SK-N-MC (cell line): ENCODE results near the gene TMEM141.
"Not testable (repeated sequence)": the region's sequence is repeated elsewhere in the genome, so short reads cannot be mapped to it uniquely, and the experiment has no call there.

Source experiments
- DNase-seq: peaks from one replicate; pipeline ENCODE4 v3.0.0-alpha.2; 2011; ENCODE audit warnings: low read depth, low spot score
- H3K27ac ChIP-seq: fragments of 200-600 bp; sonication (generic); 2 replicates; pipeline ENCODE4 v1.5.1; 2016; ENCODE audit warnings: mixed run types
- H3K36me3 ChIP-seq: fragments of 200-600 bp; sonication (generic); 2 replicates; pipeline ENCODE4 v1.6.1; 2017; ENCODE audit warnings: antibody characterized with exemption, low read length, mixed read lengths; ENCODE audit not compliant: insufficient read depth
- H3K4me3 ChIP-seq: fragments of 200-600 bp; sonication (generic); 2 replicates; pipeline ENCODE4 v1.5.1; 2016
- H3K9ac ChIP-seq: fragments of 200-600 bp; sonication (generic); 2 replicates; pipeline ENCODE4 v1.8.0; 2017; ENCODE audit warnings: mixed run types, mixed read lengths; ENCODE audit not compliant: insufficient read length
- H3K9me3 ChIP-seq: fragments of 200-600 bp; sonication (generic); 2 replicates; pipeline ENCODE4 v1.6.1; 2017; ENCODE audit warnings: low read depth, mild to moderate bottlenecking, antibody characterized with exemption, low read length, moderate library complexity, mixed read lengths
- EZH2 ChIP-seq: fragments of 200-600 bp; sonication (generic); IDR thresholded peaks from one replicate; pipeline ENCODE4 v1.6.1; 2017; ENCODE audit warnings: antibody characterized with exemption
- FOXP2 ChIP-seq: optimal IDR thresholded peaks from 2 replicates; pipeline ENCODE3; 2011; ENCODE audit warnings: mild to moderate bottlenecking, moderate library complexity; ENCODE audit not compliant: insufficient read depth; ENCODE audit errors: extremely low read length, control extremely low read depth
- POLR2AphosphoS5 ChIP-seq: IDR thresholded peaks from 2 replicates; pipeline ENCODE4 v1.6.1; 2012; ENCODE audit warnings: mild to moderate bottlenecking, low read depth, low read length, borderline replicate concordance

The TMEM141 gene

GRCh38 chr9:136761545-136761981, 29.6 kb upstream of the TMEM141 start:
- Histone ChIP-seq H3K4me3 (no peak overlapping the region), H3K36me3 (no peaks in the 10 kb centered on the region), H3K27ac (no peak overlapping the region), H3K9ac (no peak overlapping the region), H3K9me3 (no peaks in the 10 kb centered on the region)
- TF ChIP-seq POLR2AphosphoS5 (no peak), EZH2 (no peak), FOXP2 (no peak)
- no peak for DNase-seq

GRCh38 chr9:136762221-136762691, 28.9 kb upstream of the TMEM141 start:
- H3K9me3 ChIP-seq, result no peaks in the 10 kb centered on the region
- no peak for TF ChIP-seq EZH2
- TF ChIP-seq FOXP2, result no peak
- TF ChIP-seq POLR2AphosphoS5, result no peak
- no peak for DNase-seq
- H3K4me3 ChIP-seq, result no peak overlapping the region
- H3K9ac ChIP-seq, result no peak overlapping the region
- no peaks in the 10 kb centered on the region for H3K36me3 ChIP-seq
- no peak overlapping the region for H3K27ac ChIP-seq

- no peak for DNase-seq
- no peaks in the 10 kb centered on the region for H3K9me3 ChIP-seq
- H3K9ac ChIP-seq, result no peak overlapping the region
- TF ChIP-seq POLR2AphosphoS5 (peak; percentile 40; the same call in 1 of the 2 replicates), FOXP2 (no peak), EZH2 (no peak)
- H3K27ac ChIP-seq, result no peak overlapping the region
- H3K36me3 ChIP-seq, result no peaks in the 10 kb centered on the region
- peak overlapping the region; percentile 74 for H3K4me3 ChIP-seq
Observed at GRCh38 chr9:136762915-136763648, 28.1 kb upstream of the TMEM141 start.

GRCh38 chr9:136763649-136764035, 27.5 kb upstream of the TMEM141 start:
- no peak overlapping the region for H3K9ac ChIP-seq
- H3K4me3 ChIP-seq, result no peak overlapping the region
- TF ChIP-seq POLR2AphosphoS5, result no peak
- no peak for TF ChIP-seq FOXP2
- TF ChIP-seq EZH2, result no peak
- H3K36me3 ChIP-seq, result no peaks in the 10 kb centered on the region
- no peak overlapping the region for H3K27ac ChIP-seq
- DNase-seq, result no peak
- no peaks in the 10 kb centered on the region for H3K9me3 ChIP-seq

GRCh38 chr9:136764301-136764891, 26.7 kb upstream of the TMEM141 start, which contains the start of gene LCN15:
Gene LCN15, minus strand, starts transcription at chr9:136764518. Its CDS starts 30 bp downstream, at chr9:136764488.
- TF ChIP-seq FOXP2 (no peak), POLR2AphosphoS5 (no peak), EZH2 (no peak)
- DNase-seq, result no peak
- no peak within 1 kb of the TSS for H3K27ac ChIP-seq
- no peaks in the 10 kb centered on the region for H3K36me3 ChIP-seq
- H3K4me3 ChIP-seq, result peak within 1 kb of the TSS; percentile 58
- no peaks in the 10 kb centered on the region for H3K9me3 ChIP-seq
- no peak within 1 kb of the TSS for H3K9ac ChIP-seq

- TF ChIP-seq EZH2 (no peak), FOXP2 (no peak), POLR2AphosphoS5 (no peak)
- Histone ChIP-seq H3K9ac (no peak overlapping the region), H3K9me3 (no peaks in the 10 kb centered on the region), H3K4me3 (no peak overlapping the region), H3K36me3 (no peaks in the 10 kb centered on the region), H3K27ac (no peak overlapping the region)
- no peak for DNase-seq
Observed at GRCh38 chr9:136765041-136765440, 26.1 kb upstream of the TMEM141 start.

GRCh38 chr9:136765745-136766409, 25.3 kb upstream of the TMEM141 start:
- H3K27ac ChIP-seq, DNase-seq, H3K9me3 ChIP-seq, H3K36me3 ChIP-seq, H3K4me3 ChIP-seq, H3K9ac ChIP-seq: not testable (repeated sequence)

- H3K4me3 ChIP-seq, H3K36me3 ChIP-seq, DNase-seq, H3K9ac ChIP-seq, H3K27ac ChIP-seq, H3K9me3 ChIP-seq: not testable (repeated sequence)
Observed at GRCh38 chr9:136766410-136767120, 24.6 kb upstream of the TMEM141 start.
